Esophagus mucosa (tissue), 1 donor: ENCODE measurements around the gene KRTAP9-9. TPM values are rescaled to one million over a fixed set of nuclear protein-coding genes. Genes with fewer than 3 reads are reported as not detected.
"Not testable (repeated sequence)": the region's sequence is repeated elsewhere in the genome, so short reads cannot be mapped to it uniquely, and the experiment has no call there.

Experiments
- ATAC-seq: fragments of 200-7000 bp; cut with Tn5 transposase; one replicate; pipeline ENCODE4 v1.9.1; 2020
- total RNA-seq: library from RNA; stranded (reverse); gene quantifications from one replicate; pipeline ENCODE4 v1.2.4, GENCODE V29; 2023
- donor health status: DM: yes; HTN: yes; CAD: no.

The KRTAP9-9 gene
- not detected for total RNA-seq

DNA sequence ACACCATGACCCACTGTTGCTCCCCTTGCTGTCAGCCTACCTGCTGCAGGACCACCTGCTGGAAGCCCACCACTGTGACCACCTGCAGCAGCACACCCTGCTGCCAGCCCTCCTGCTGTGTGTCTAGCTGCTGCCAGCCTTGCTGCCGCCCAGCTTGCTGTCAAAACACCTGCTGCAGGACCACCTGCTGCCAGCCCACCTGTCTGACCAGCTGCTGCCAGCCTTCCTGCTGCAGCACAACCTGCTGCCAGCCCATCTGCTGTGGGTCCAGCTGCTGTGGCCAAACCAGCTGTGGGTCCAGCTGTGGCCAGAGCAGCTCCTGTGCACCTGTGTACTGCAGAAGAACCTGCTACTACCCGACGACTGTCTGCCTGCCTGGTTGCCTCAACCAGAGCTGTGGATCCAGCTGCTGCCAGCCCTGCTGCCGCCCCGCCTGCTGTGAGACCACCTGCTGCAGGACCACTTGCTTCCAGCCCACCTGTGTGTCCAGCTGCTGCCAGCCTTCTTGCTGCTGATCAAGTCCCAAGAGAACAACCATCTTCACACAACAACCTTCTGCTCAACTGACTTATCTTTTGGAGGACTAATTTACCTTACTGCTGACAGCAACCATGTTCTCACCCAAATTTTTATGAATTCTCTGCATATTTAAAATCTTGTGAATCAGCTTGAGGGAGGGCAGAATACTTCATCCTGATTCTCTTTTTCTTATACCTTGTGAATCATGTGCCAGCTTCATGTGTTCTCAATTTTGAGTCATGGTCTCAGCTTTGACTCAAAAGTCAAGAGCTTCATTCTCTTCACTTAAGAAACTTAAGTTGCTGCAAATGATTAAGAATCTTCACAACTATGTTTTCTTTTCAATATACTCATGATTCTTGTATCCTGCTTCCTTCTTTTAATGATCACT lies at the start of gene KRTAP9-9:
TSS of gene KRTAP9-9 (plus strand) at position 4 of the 910 bp plus-strand sequence.
- not testable (repeated sequence) for ATAC-seq

DNA sequence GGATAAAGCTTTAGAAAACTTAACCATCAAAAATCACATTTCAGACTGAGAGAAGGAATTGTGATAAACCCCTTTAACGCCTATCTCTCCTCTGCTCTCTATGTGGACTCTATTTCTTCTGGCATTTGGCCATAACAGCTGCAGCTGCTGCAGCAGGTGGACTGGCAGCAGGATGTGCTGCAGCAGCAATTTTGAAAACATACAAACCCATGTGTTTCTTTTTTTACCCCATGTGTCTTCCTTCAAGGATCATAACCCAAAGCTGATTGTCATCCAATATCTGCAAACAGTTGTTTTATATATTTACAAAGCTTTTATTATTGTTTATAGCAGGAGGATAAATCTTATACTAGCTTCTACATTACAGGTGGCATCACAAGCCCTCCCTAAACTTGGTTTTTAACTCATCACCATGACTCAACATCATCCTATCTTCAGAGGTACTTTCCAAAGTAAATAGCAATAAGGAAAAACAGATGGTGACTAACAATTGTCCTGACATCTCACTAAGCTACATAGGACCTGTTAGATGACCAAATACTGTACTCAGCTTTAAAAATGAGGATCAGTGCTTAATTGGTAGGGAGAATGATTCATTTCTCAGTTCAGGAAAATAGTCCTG lies 43.2 kb upstream of the KRTAP9-9 start:
- ATAC-seq, result no peak

- no peak for ATAC-seq
These were observed 42.5 kb upstream of the KRTAP9-9 start for GRCh38 chr17:41212524-41213169.

DNA sequence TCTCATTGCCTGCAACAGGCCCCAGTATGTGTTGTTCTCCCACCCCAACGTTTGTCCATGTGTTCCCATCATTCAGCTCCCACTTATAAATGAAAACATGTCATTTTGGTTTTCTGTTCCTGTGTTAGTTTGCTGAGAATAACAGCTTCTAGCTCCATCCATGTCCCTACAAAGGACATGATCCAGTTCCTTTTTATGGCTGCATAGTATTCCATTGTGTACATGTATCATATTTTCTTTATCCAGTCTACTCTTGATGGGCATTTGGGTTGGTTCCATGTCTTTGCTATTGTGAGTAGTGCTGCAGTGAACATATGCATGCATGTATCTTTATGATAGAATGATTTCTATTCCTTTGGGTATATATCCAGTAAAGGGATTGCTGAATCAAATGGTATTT lies 39.5 kb upstream of the KRTAP9-9 start:
- no peak for ATAC-seq

GRCh38 chr17:41223821-41224220 lies 31.4 kb upstream of the KRTAP9-9 start:
- ATAC-seq, result no peak

- no peak for ATAC-seq
These were observed 29.1 kb upstream of the KRTAP9-9 start for GRCh38 chr17:41226051-41226450.

DNA sequence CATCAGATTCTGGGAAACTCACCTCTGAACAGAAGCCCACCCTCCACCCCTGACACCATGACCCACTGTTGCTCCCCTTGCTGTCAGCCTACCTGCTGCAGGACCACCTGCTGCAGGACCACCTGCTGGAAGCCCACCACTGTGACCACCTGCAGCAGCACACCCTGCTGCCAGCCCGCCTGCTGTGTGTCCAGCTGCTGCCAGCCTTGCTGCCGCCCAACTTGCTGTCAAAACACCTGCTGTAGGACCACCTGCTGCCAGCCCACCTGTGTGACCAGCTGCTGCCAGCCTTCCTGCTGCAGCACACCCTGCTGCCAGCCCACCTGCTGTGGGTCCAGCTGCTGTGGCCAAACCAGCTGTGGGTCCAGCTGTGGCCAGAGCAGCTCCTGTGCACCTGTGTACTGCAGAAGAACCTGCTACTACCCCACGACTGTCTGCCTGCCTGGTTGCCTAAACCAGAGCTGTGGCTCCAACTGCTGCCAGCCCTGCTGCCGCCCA lies 28.5 kb upstream of the KRTAP9-9 start, which contains the start of gene KRTAP9-2:
TSS of gene KRTAP9-2 (plus strand) at position 51 of the 498 bp plus-strand sequence. CDS start at position 58, 7 bp downstream.
- ATAC-seq, result not testable (repeated sequence)

GRCh38 chr17:41230094-41230493 lies 25.1 kb upstream of the KRTAP9-9 start:
- ATAC-seq, result no peak

- ATAC-seq, result no peak
These were observed 23.5 kb upstream of the KRTAP9-9 start for GRCh38 chr17:41231731-41232130.

- ATAC-seq, result not testable (repeated sequence)
These were observed 22.6 kb upstream of the KRTAP9-9 start, which contains the start of gene KRTAP9-3 for GRCh38 chr17:41232399-41233105. TSS of gene KRTAP9-3 (plus strand) at chr17:41232449. CDS start at chr17:41232502, 53 bp downstream.

DNA sequence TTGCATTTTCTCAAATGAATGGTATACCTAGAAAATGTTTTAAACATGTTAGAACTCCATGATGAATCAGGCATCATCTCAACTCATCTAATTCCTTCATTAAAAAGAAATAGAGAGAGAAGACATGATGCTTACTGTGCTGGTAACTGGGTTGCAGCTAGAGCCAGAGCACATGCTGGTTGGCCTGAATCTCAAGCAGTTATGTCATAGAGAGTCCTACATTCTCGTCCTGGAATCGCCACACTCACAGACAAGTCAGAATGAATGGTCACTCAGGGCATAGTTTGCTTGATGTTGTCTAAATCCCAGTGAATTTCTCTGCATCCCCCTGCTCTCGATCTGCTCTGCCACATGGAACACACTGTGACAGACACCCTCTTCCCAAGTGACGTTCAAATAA lies 18.1 kb upstream of the KRTAP9-9 start:
- not testable (repeated sequence) for ATAC-seq

DNA sequence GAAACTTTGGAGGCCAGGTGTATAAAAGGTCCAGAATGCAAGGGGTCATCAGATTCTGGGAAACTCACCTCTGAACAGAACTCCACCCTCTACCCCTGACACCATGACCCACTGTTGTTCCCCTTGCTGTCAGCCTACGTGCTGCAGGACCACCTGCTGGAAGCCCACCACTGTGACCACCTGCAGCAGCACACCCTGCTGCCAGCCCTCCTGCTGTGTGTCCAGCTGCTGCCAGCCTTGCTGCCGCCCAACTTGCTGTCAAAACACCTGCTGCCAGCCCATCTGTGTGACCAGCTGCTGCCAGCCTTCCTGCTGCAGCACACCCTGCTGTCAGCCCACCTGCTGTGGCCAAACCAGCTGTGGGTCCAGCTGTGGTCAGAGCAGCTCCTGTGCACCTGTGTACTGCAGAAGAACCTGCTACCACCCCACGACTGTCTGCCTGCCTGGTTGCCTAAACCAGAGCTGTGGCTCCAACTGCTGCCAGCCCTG lies 17.2 kb upstream of the KRTAP9-9 start, which contains the start of gene KRTAP9-8:
TSS of gene KRTAP9-8 (plus strand) at position 51 of the 489 bp plus-strand sequence. CDS start at position 104, 53 bp downstream.
- not testable (repeated sequence) for ATAC-seq

- not testable (repeated sequence) for ATAC-seq
These were observed 8.0 kb upstream of the KRTAP9-9 start for GRCh38 chr17:41246995-41247787.

- not testable (repeated sequence) for ATAC-seq
These were observed 5.4 kb upstream of the KRTAP9-9 start, which contains the start of gene KRTAP9-4 for GRCh38 chr17:41249637-41250240. TSS of gene KRTAP9-4 (plus strand) at chr17:41249687. CDS start at chr17:41249721, 34 bp downstream.

DNA sequence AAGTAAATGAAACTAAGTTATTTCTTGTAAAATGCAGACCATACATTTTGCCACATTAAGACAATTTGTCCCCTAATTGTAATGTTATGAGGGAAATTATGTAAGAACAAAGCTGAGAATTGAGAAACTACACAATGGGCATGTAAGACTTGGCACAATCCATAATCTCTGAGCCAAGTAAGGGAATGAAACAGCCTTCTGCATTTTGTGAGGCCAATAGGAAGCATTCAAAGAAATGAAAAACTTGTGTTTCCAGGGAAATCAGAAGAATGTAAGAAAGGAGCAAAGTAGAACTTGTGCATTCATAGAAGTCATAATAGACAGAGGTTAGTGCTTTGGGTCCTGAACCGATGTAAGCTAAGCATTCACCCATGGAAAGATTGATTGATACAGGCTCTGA lies 3.9 kb upstream of the KRTAP9-9 start:
- ATAC-seq, result no peak

- no peak for ATAC-seq
These were observed 323 bp upstream of the KRTAP9-9 start for GRCh38 chr17:41254861-41255260.

- no peak for ATAC-seq
These were observed 1.1 kb downstream of the KRTAP9-9 start for GRCh38 chr17:41256291-41256685.

DNA sequence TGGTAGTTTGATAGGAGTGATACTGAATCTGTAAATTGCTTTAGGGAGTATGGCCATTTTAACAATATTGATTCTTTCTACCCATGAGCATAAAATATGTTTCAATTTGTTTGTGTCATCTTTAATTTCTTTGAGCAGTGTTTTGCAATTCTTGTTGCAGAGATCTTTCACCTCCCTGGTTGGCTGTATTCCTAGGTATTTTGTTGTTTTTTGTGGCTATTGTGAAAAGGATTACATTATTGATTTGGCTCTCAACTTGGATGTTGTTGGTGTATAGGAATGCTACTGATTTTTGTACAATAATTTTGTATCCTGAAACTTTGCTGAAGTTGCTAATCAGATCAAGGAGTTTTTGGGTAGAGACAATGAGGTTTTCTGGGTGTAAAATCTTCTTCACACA lies 3.2 kb downstream of the KRTAP9-9 start:
- no peak for ATAC-seq

DNA sequence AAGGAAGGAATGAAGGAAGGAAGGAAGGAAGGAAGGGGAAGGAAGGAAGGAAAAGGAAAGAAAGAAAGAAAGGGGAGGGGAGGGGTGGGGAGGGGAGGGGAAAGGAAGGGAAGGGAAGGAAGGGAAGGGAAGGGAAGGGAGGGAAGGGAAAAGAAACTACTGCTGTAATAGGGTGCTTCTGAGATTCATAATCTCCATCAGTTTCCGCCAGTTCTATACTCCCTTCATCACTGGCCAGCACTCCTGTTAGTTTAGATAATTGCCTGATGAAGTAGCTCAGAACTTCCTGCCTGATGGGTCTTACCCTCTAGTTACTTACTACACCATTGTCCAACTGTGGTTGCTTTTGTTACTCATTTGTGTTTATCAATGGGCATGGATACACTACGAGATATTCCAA lies 8.0 kb downstream of the KRTAP9-9 start:
- no peak for ATAC-seq

DNA sequence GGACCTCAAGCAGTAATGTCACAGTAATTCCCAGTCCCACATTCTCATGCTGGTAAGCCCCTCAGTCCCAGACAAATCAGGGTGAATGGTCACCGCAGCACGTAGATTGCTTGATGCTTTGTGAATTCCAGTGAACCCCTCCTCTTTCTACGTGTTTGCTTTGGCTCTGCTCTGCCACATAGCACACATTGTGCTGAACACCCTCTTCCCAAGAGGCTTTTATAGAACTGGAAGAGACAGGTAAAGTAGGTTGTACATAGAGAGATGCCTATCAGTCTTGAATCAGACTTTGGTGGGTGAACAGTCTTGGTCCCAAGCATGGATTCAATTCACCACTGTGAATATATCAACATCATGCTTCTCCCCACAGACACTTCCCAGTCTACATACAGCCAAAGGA lies 9.4 kb downstream of the KRTAP9-9 start:
- no peak for ATAC-seq
